Prostate gland (tissue), 2 donors: ENCODE measurements around the gene SPG11.

Source experiments
- CTCF ChIP-seq, 4 experiments: fragments of 200-600 bp in 2 of 4; fragments of 450-650 bp in 2 of 4; sonication (generic) in 2 of 4; IDR thresholded peaks; 1 replicate in 3 of 4; 2 replicates in 1 of 4; pipeline ENCODE4 v1.5.1; 2016 to 2019; ENCODE audit warnings: antibody characterized with exemption in 4 of 4, mild to moderate bottlenecking in 2 of 4, moderate library complexity in 2 of 4
- POLR2A ChIP-seq: fragments of 450-650 bp; IDR thresholded peaks from one replicate; pipeline ENCODE4 v1.6.1; 2016; ENCODE audit warnings: antibody characterized with exemption, mild to moderate bottlenecking
- POLR2AphosphoS5 ChIP-seq: sonication (generic); formaldehyde crosslinking; IDR thresholded peaks from one replicate; pipeline ENCODE4 v1.6.1; 2017; ENCODE audit warnings: antibody characterized with exemption

GRCh38 chr15:44537735-44538240, 125.7 kb downstream of the SPG11 start:
- TF ChIP-seq POLR2AphosphoS5 (peak; percentile 11), POLR2A (no peak), CTCF (IDR thresholded peaks at IDR 0.05) (no peak)
